Panc1 (cell line): ENCODE results near the gene PCED1B. TPM values are rescaled to one million over a fixed set of nuclear protein-coding genes. Genes with fewer than 3 reads are reported as not detected.

ENCODE experiments used
- ATAC-seq: fragments of 200-7000 bp; cut with Tn5 transposase; 2 replicates; pipeline ENCODE4 v1.9.1; 2020; ENCODE audit warnings: mild to moderate bottlenecking, moderate library complexity
- BruUV-seq: library from RNA; stranded (reverse); fragments of 400-500 nt; replicated peaks from 2 replicates; lab custom pipeline; 2021; lab: Mats Ljungman, UMichigan
- CTCF ChIA-PET: fragments of 300-600 bp; sonication (Branson Sonifier 250); formaldehyde crosslinking; loops from one replicate; lab custom pipeline; 2022; ENCODE audit warnings: antibody characterized with exemption; lab: Charles Lee
- POLR2A ChIA-PET: fragments of 300-600 bp; sonication (Branson Sonifier 250); formaldehyde crosslinking; loops from one replicate; lab custom pipeline; 2022; ENCODE audit warnings: antibody characterized with exemption; lab: Charles Lee
- DNase-seq: peaks from one replicate; pipeline ENCODE4 v3.0.0-alpha.2; 2010; ENCODE audit warnings: low read depth, low spot score
- H3K27ac ChIP-seq: 2 replicates; pipeline ENCODE4 v1.5.1; 2011; ENCODE audit warnings: mild to moderate bottlenecking, low read length, inconsistent platforms
- H3K27me3 ChIP-seq: fragments of 200-500 bp; sonication (Bioruptor generic); 2 replicates; pipeline ENCODE4 v1.6.0; 2014; ENCODE audit warnings: low read length, inconsistent platforms; ENCODE audit not compliant: control insufficient read depth, insufficient read depth
- H3K36me3 ChIP-seq: fragments of 200-500 bp; sonication (Bioruptor generic); 2 replicates; pipeline ENCODE4 v1.5.1; 2014; ENCODE audit warnings: inconsistent platforms, mild to moderate bottlenecking, low read length, moderate library complexity; ENCODE audit not compliant: control insufficient read depth, insufficient read depth
- H3K4me1 ChIP-seq: 2 replicates; pipeline ENCODE4 v1.5.1; 2011; ENCODE audit warnings: inconsistent platforms, mild to moderate bottlenecking, low read length, moderate library complexity; ENCODE audit not compliant: control insufficient read depth, insufficient read depth
- H3K4me3 ChIP-seq, 2 experiments: 2 replicates each; pipeline ENCODE4 v1.5.1; 2011 to 2012; ENCODE audit warnings: low read depth in 2 of 2, low read length in 2 of 2, mild to moderate bottlenecking in 2 of 2, inconsistent platforms in 1 of 2, moderate library complexity in 1 of 2
- H3K9me3 ChIP-seq: fragments of 200-500 bp; sonication (Bioruptor generic); 2 replicates; pipeline ENCODE4 v1.5.1; 2014; ENCODE audit warnings: low read depth, mild to moderate bottlenecking, inconsistent platforms, low read length, moderate library complexity; ENCODE audit not compliant: control insufficient read depth, insufficient read depth
- CTCF ChIP-seq: fragments of 450-650 bp; IDR thresholded peaks from 2 replicates; pipeline ENCODE4 v1.5.1; 2017; ENCODE audit warnings: mild to moderate bottlenecking
- POLR2AphosphoS5 ChIP-seq: IDR thresholded peaks from 2 replicates; pipeline ENCODE4 v1.6.1; 2012; ENCODE audit warnings: mild to moderate bottlenecking, low read depth, low read length, moderate library complexity
- REST ChIP-seq, 2 experiments: IDR thresholded peaks; 2 replicates each; pipeline ENCODE4 v1.6.1; 2011 to 2012; ENCODE audit warnings: low read depth in 2 of 2, control low read depth in 1 of 2, low read length in 1 of 2, mild to moderate bottlenecking in 1 of 2, moderate library complexity in 1 of 2; ENCODE audit not compliant: insufficient read depth in 1 of 2
- SIN3A ChIP-seq: IDR thresholded peaks from 2 replicates; pipeline ENCODE4 v1.6.1; 2012; ENCODE audit warnings: low read depth, mild to moderate bottlenecking, low read length, moderate library complexity, borderline replicate concordance; ENCODE audit not compliant: insufficient read depth
- TCF7L2 ChIP-seq: IDR thresholded peaks from 2 replicates; pipeline ENCODE4 v1.6.1; 2011; ENCODE audit warnings: mild to moderate bottlenecking, low read depth, low read length, inconsistent platforms
- in situ Hi-C: cut with HindIII; loops from 2 replicates; pipeline ENCODE4 v1.10.0; 2016; ENCODE audit warnings: low sequenced_read_pairs, low pct_unique_long_range_greater_than_20kb
- intact Hi-C: fragments of 100-400 bp; cut with micrococcal nuclease; formaldehyde crosslinking; loops from one replicate; pipeline ENCODE4 v1.10.0; 2022; ENCODE audit not compliant: unreplicated experiment
- total RNA-seq: library from RNA; stranded (reverse); gene quantifications from one replicate; pipeline ENCODE4 v1.2.1, GENCODE V29; 2021; ENCODE audit not compliant: unreplicated experiment

Gene PCED1B
- total RNA-seq, 1 experiment from 2014 or later, result 0.82 TPM

GRCh38 chr12:47158792-47159191 is 79.4 kb downstream of the PCED1B start:
- in situ Hi-C loops (no loop called here), intact Hi-C loops (no loop called here)
- no peaks in the 10 kb centered on the region for H3K4me1 ChIP-seq
- H3K36me3 ChIP-seq, result no peaks in the 10 kb centered on the region
- POLR2A ChIA-PET, result no interaction called here
- TF ChIP-seq POLR2AphosphoS5, result no peak
- TF ChIP-seq SIN3A, result no peak
- TF ChIP-seq REST (IDR thresholded peaks at IDR 0.05; ENCODE audit: insufficient read depth in 1 of 2, low read depth in 2 of 2, low read length in 1 of 2), result no peak
- no peak for TF ChIP-seq TCF7L2
- no peak for TF ChIP-seq CTCF
- DNase-seq (no peak), ATAC-seq (no peak)
- H3K27ac ChIP-seq, result no peak overlapping the region
- no peaks in the 10 kb centered on the region for H3K9me3 ChIP-seq
- CTCF ChIA-PET, result interaction anchor here (0.6 kb wide), 1 partner anchor 22 kb away, joined by 3 read pairs; no protein-coding TSS in a partner anchor
- no TSS peak for BruUV-seq
- H3K27me3 ChIP-seq, result no peaks in the 10 kb centered on the region
- H3K4me3 ChIP-seq, result no peak overlapping the region

GRCh38 chr12:47159348-47159747 is 79.9 kb downstream of the PCED1B start:
- DNase-seq (no peak), ATAC-seq (no peak)
- in situ Hi-C loops (no loop called here), intact Hi-C loops (no loop called here)
- Histone ChIP-seq H3K27me3 (no peaks in the 10 kb centered on the region), H3K9me3 (no peaks in the 10 kb centered on the region), H3K4me3 (no peak overlapping the region), H3K4me1 (no peaks in the 10 kb centered on the region), H3K27ac (no peak overlapping the region), H3K36me3 (no peaks in the 10 kb centered on the region)
- POLR2A ChIA-PET, result no interaction called here
- no TSS peak for BruUV-seq
- CTCF ChIA-PET, result interaction anchor here (0.6 kb wide), 1 partner anchor 22 kb away, joined by 3 read pairs; no protein-coding TSS in a partner anchor
- TF ChIP-seq REST (IDR thresholded peaks at IDR 0.05; ENCODE audit: insufficient read depth in 1 of 2, low read depth in 2 of 2, low read length in 1 of 2) (no peak), POLR2AphosphoS5 (no peak), CTCF (no peak), TCF7L2 (no peak), SIN3A (no peak)
